Fibroblast of lung (primary cell): ENCODE data around the gene PPP1R26.
"Not testable (repeated sequence)": the region's sequence is repeated elsewhere in the genome, so short reads cannot be mapped to it uniquely, and the experiment has no call there.

Experiments
- CTCF ChIP-seq, 2 donors: IDR thresholded peaks in 1 of 2; conservative IDR thresholded peaks in 1 of 2; 1 replicate in 1 of 2; 2 replicates in 1 of 2; pipeline ENCODE4 v1.5.1; 2011 to 2012; ENCODE audit warnings: low read length in 2 of 2, control low read depth in 1 of 2, inconsistent platforms in 1 of 2, low read depth in 1 of 2, mild to moderate bottlenecking in 1 of 2
- EZH2 ChIP-seq: IDR thresholded peaks from 2 replicates; pipeline ENCODE4 v1.5.1; 2012; ENCODE audit warnings: low read length, control low read depth, mild to moderate bottlenecking; ENCODE audit errors: missing control alignments

- TF ChIP-seq CTCF (conservative IDR thresholded peaks at IDR 0.05 in 1 of 2, IDR thresholded peaks at IDR 0.05 in 1 of 2; ENCODE audit: low read depth in 1 of 2, low read length in 2 of 2); EZH2: not testable (repeated sequence)
These were observed 40.1 kb upstream of the PPP1R26 start for GRCh38 chr9:135439514-135439913.
